ENCODE measurements around the gene ZC3HAV1.

- no peak for TF ChIP-seq ZFP3 (tag by site-specific recombination; IDR thresholded peaks at IDR 0.05; ENCODE audit: low read depth)
- TF ChIP-seq BCL11A (tag by site-specific recombination; IDR thresholded peaks at IDR 0.05; ENCODE audit: low read depth), result no peak
- no peak for TF ChIP-seq ZNF404 (tag by site-specific recombination; IDR thresholded peaks at IDR 0.05)
- no peak for TF ChIP-seq ZNF24 (tag by site-specific recombination; IDR thresholded peaks at IDR 0.05)
- no peak for TF ChIP-seq ZNF335 (tag by site-specific recombination; conservative IDR thresholded peaks at IDR 0.05)
- TF ChIP-seq, protein P1, sequence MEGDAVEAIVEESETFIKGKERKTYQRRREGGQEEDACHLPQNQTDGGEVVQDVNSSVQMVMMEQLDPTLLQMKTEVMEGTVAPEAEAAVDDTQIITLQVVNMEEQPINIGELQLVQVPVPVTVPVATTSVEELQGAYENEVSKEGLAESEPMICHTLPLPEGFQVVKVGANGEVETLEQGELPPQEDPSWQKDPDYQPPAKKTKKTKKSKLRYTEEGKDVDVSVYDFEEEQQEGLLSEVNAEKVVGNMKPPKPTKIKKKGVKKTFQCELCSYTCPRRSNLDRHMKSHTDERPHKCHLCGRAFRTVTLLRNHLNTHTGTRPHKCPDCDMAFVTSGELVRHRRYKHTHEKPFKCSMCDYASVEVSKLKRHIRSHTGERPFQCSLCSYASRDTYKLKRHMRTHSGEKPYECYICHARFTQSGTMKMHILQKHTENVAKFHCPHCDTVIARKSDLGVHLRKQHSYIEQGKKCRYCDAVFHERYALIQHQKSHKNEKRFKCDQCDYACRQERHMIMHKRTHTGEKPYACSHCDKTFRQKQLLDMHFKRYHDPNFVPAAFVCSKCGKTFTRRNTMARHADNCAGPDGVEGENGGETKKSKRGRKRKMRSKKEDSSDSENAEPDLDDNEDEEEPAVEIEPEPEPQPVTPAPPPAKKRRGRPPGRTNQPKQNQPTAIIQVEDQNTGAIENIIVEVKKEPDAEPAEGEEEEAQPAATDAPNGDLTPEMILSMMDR (tag by site-specific recombination; IDR thresholded peaks at IDR 0.05), result no peak
- no peak for TF ChIP-seq ZNF433 (tag by site-specific recombination; IDR thresholded peaks at IDR 0.05; ENCODE audit: low read depth)
- no peak for TF ChIP-seq ZNF155 (tag by site-specific recombination; IDR thresholded peaks at IDR 0.05)
These were observed 70.8 kb downstream of the ZC3HAV1 start for GRCh38 chr7:139038691-139039090.

Data from HEK293 (cell line).